H1 (cell line): ENCODE data around the gene PIGU. TPM values are rescaled to one million over a fixed set of nuclear protein-coding genes. Genes with fewer than 3 reads are reported as not detected.

ENCODE experiments used
- KDM5A ChIP-seq: fragments of 200-600 bp; IDR thresholded peaks from 2 replicates; pipeline ENCODE4 v1.7.1; 2012; ENCODE audit warnings: mild to moderate bottlenecking, low read length, inconsistent platforms, mixed read lengths
- TBP ChIP-seq: IDR thresholded peaks from 2 replicates; pipeline ENCODE4 v1.6.1; 2011; ENCODE audit warnings: low read depth, low read length, improper control_type of control experiment
- polyA plus RNA-seq, 7 experiments: library from polyadenylated mRNA; depleted of rRNA in 3 of 7; stranded (reverse) in 5 of 7; unstranded in 2 of 7; fragments of >200 nt in 5 of 7; fragments of 200-250 nt in 2 of 7; gene quantifications; 1 replicate in 5 of 7; 2 replicates in 1 of 7; 4 replicates in 1 of 7; pipeline versions ENCODE4 v1.2.1 to v1.2.3, GENCODE V29; 2011 to 2013; ENCODE audit warnings: missing spikeins in 2 of 7, mixed read lengths in 2 of 7
- total RNA-seq: library from RNA; stranded (reverse); fragmentation: NEBNext Ultra II Directional; extraction: Animal tissue kit (Norgen Biotek cat#: 25700); gene quantifications from 2 replicates; pipeline ENCODE4 v1.2.1, GENCODE V29; 2021

Gene PIGU
- total and polyA plus RNA-seq, 2 of the 8 experiments (the other 6 are each of a cell fraction or from before 2014, with no cell fraction given), result 28.3 to 117 TPM

DNA sequence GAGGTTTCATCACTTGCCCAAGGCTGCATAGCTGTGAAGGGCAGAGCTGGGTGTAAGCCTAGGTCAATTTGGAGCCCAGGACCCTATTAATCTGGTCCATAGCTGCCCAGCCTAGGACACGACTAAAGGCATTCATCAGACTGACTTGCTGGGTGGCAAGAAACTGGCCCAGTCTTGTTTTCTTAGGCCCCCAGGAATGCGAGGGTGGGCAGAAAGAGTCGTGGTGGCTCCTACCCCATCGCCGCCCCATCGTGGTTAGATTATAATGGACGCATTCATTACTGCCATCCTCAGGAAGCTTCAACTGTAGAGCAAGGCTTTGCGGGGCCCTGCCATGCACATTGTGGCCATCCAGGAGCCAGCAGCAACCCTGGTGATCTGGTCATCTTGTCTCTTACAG lies 144.6 kb downstream of the PIGU start (continued):
- TF ChIP-seq KDM5A, result no peak
- no peak for TF ChIP-seq TBP
